HepG2 (cell line): ENCODE data around the gene CDC42EP4. TPM values are rescaled to one million over a fixed set of nuclear protein-coding genes. Genes with fewer than 3 reads are reported as not detected.

Experiments
- ATAC-seq: fragments of 200-7000 bp; cut with Tn5 transposase; 3 replicates; pipeline ENCODE4 v1.9.1; 2020; ENCODE audit warnings: mild to moderate bottlenecking, moderate library complexity
- BruUV-seq: library from RNA; stranded (reverse); fragments of 400-500 nt; replicated peaks from 2 replicates; lab custom pipeline; 2021; lab: Mats Ljungman, UMichigan
- CTCF ChIA-PET: fragments of 300-600 bp; formaldehyde crosslinking; extraction: SDS; loops from one replicate; lab custom pipeline; 2021; ENCODE audit warnings: low total read pairs, inconsistent platforms, low intra/inter-chr PET ratio; lab: Yijun Ruan, JAX
- POLR2A ChIA-PET: fragments of 350-600 bp; sonication (Branson Sonifier 250); formaldehyde crosslinking; loops from one replicate; lab custom pipeline; 2020; ENCODE audit warnings: antibody characterized with exemption, inconsistent platforms; lab: Yijun Ruan, JAX
- DNase-seq: peaks from one replicate; pipeline ENCODE4 v3.0.0-alpha.2; 2015; ENCODE audit warnings: low spot score
- FAIRE-seq: peaks from 3 replicates; lab custom pipeline; 2011; peaks lifted over from hg19 to GRCh38; lab: Jason Lieb, UNC
- H2AFZ ChIP-seq: one replicate; pipeline ENCODE4 v1.6.1; 2011; ENCODE audit warnings: low read length, inconsistent platforms
- H3K27ac ChIP-seq: fragments of 300-600 bp; 3 replicates; pipeline ENCODE4 v1.8.0; 2011; ENCODE audit warnings: mixed run types, mild to moderate bottlenecking, mixed read lengths, low read length, inconsistent platforms; ENCODE audit not compliant: insufficient read depth; ENCODE audit errors: extremely low read length
- H3K27me3 ChIP-seq, 2 experiments: fragments of 200-600 bp in 1 of 2; 2 replicates in 1 of 2; 3 replicates in 1 of 2; pipeline versions ENCODE4 v1.6.0 to v1.8.0; 2011; ENCODE audit warnings: low read length in 2 of 2, mild to moderate bottlenecking in 2 of 2, moderate library complexity in 2 of 2, inconsistent platforms in 1 of 2; ENCODE audit not compliant: insufficient read depth in 2 of 2, control insufficient read depth in 1 of 2
- H3K36me3 ChIP-seq, 2 experiments: fragments of 200-600 bp in 1 of 2; replicated peaks in 1 of 2; 2 replicates in 1 of 2; 3 replicates in 1 of 2; pipeline versions ENCODE4 v1.5.1 to v1.8.0; 2011; ENCODE audit warnings: low read length in 2 of 2, inconsistent platforms in 1 of 2; ENCODE audit not compliant: insufficient read depth in 2 of 2, control insufficient read depth in 1 of 2
- H3K4me1 ChIP-seq: 2 replicates; pipeline ENCODE4 v1.5.1; 2012; ENCODE audit warnings: low read length, inconsistent platforms; ENCODE audit not compliant: insufficient read depth
- H3K4me2 ChIP-seq: 2 replicates; pipeline ENCODE4 v1.6.0; 2011; ENCODE audit warnings: low read depth, low read length, inconsistent platforms
- H3K4me3 ChIP-seq, 3 experiments: fragments of 200-600 bp in 1 of 3; sonication (generic), shearing (Covaris generic) in 1 of 3; replicated peaks in 1 of 3; 2 replicates each; pipeline ENCODE4 v1.5.1; 2011 to 2016; ENCODE audit warnings: low read length in 3 of 3, inconsistent platforms in 2 of 3, low read depth in 2 of 3, mild to moderate bottlenecking in 2 of 3, control low read depth in 1 of 3, mixed read lengths in 1 of 3; ENCODE audit not compliant: insufficient read depth in 1 of 3
- H3K79me2 ChIP-seq: one replicate; pipeline ENCODE4 v1.6.1; 2011; ENCODE audit warnings: low read length, inconsistent platforms; ENCODE audit not compliant: insufficient read depth
- H3K9ac ChIP-seq: 2 replicates; pipeline ENCODE4 v1.6.0; 2011; ENCODE audit warnings: mild to moderate bottlenecking, low read depth, low read length, inconsistent platforms; ENCODE audit not compliant: insufficient read depth
- H3K9me3 ChIP-seq: 2 replicates; pipeline ENCODE4 v1.5.1; 2012; ENCODE audit warnings: mild to moderate bottlenecking, low read length
- H4K20me1 ChIP-seq: 2 replicates; pipeline ENCODE4 v1.6.0; 2011; ENCODE audit warnings: inconsistent platforms, mild to moderate bottlenecking, low read length, moderate library complexity; ENCODE audit not compliant: insufficient read depth
- IRF2 ChIP-seq: IDR thresholded peaks from 2 replicates; pipeline ENCODE4 v1.6.1; 2018; ENCODE audit warnings: missing genetic modification reagents, missing compliant biosample characterization
- STAG1 ChIP-seq: sonication (generic); formaldehyde crosslinking; IDR thresholded peaks from 2 replicates; pipeline ENCODE4 v1.4.0; 2020; ENCODE audit warnings: missing genetic modification reagents
- ZNF749 ChIP-seq: sonication (generic); formaldehyde crosslinking; IDR thresholded peaks from 2 replicates; pipeline ENCODE4 v1.8.0; 2022; ENCODE audit warnings: mild to moderate bottlenecking, missing genetic modification reagents, moderate library complexity, borderline replicate concordance
- WGBS: methylation state at CpG from one replicate; pipeline ENCODE4 v1.1.6; 2017; ENCODE audit warnings: low lambda C conversion rate; 5-methylcytosine and 5-hydroxymethylcytosine counted together
- in situ Hi-C: cut with HindIII; loops from 2 replicates; pipeline ENCODE4 v1.10.0; 2017; ENCODE audit warnings: low pct_unique_long_range_greater_than_20kb; ENCODE audit not compliant: extremely low pct_ligation_motif_present
- intact Hi-C: fragments of 100-400 bp; cut with micrococcal nuclease; formaldehyde crosslinking; loops from one replicate; pipeline ENCODE4 v1.10.0; 2022; ENCODE audit not compliant: unreplicated experiment
- polyA plus RNA-seq, 8 experiments: library from polyadenylated mRNA; depleted of rRNA in 3 of 8; stranded (reverse) in 7 of 8; unstranded in 1 of 8; fragments of >200 nt; fragmentation: Illumina TruSeq in 4 of 8; extraction: Trizol in 4 of 8; gene quantifications; 2 replicates each; pipeline versions ENCODE4 v1.2.1 to v1.2.3, GENCODE V29; 2011 to 2016; ENCODE audit warnings: low read depth in 4 of 8, missing spikeins in 1 of 8, mixed read lengths in 1 of 8; ENCODE audit not compliant: insufficient read depth in 1 of 8
- total RNA-seq, 5 experiments: library from RNA; depleted of rRNA; stranded (reverse); fragments of >200 nt; fragmentation: Illumina TruSeq; extraction: Trizol; gene quantifications; 2 replicates each; pipeline ENCODE4 v1.2.3, GENCODE V29; 2016; ENCODE audit warnings: low read depth in 1 of 5
- TF ChIP-seq, protein P1 (sequence below): sonication (generic); formaldehyde crosslinking; IDR thresholded peaks from 2 replicates; pipeline ENCODE4 v1.8.0; 2022; ENCODE audit warnings: low read depth, missing genetic modification reagents
- TF ChIP-seq, protein P2 (sequence below): sonication (generic); formaldehyde crosslinking; IDR thresholded peaks from 2 replicates; pipeline ENCODE4 v1.4.0; 2020; ENCODE audit warnings: missing genetic modification reagents, low read depth, mild to moderate bottlenecking, borderline replicate concordance
- TF ChIP-seq, protein P3 (sequence below): sonication (generic); formaldehyde crosslinking; conservative IDR thresholded peaks from 2 replicates; pipeline ENCODE4 v1.8.0; 2022; ENCODE audit warnings: low read depth, missing genetic modification reagents

CDC42EP4 gene
- total and polyA plus RNA-seq, 2 of the 13 experiments (the other 11 are each of a cell fraction or from before 2014, with no cell fraction given) = 19.0 to 54.0 TPM

DNA sequence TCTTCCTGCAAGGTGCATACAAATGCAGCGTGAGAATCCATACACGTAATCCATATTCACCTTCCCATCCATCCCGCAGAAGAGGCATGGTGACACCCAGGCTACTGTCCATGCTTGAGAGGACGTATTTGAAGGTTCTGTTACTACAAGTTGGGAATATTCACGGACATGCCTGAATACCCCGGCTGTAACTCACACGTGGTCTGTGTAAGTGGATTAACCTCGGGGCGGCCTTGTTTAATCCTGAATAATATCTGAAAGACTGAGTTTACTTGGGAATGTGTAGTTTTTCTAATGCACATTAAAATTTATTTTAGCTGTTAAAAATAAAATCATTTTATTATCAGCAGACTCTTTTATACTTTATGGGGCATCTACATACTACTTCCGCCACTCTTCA lies 63.3 kb downstream of the CDC42EP4 start:
- no peak overlapping the region for H2AFZ ChIP-seq
- intact Hi-C loops (no loop called here), in situ Hi-C loops (no loop called here)
- H3K79me2 ChIP-seq = no peaks in the 10 kb centered on the region
- H3K36me3 ChIP-seq = peaks cover 10 to 20% of the 10 kb centered on the region in 2 experiments
- H3K4me3 ChIP-seq = no peak overlapping the region
- peaks cover 11% of the 10 kb centered on the region for H3K4me1 ChIP-seq
- WGBS = 98% methylated on average over 10 of the region's 10 CpGs
- no peaks in the 10 kb centered on the region for H3K27me3 ChIP-seq
- BruUV-seq = no TSS peak
- ATAC-seq (no peak), DNase-seq (no peak), FAIRE-seq (no peak)
- no peak overlapping the region for H3K27ac ChIP-seq
- H3K9me3 ChIP-seq = no peaks in the 10 kb centered on the region
- ChIA-PET CTCF (no interaction called here), POLR2A (no interaction called here)
- no peak overlapping the region for H3K4me2 ChIP-seq
- no peak overlapping the region for H3K9ac ChIP-seq
- TF ChIP-seq IRF2 (CRISPR knock-in tag) = no peak
- no peak for TF ChIP-seq ZNF749
- TF ChIP-seq, protein P1, sequence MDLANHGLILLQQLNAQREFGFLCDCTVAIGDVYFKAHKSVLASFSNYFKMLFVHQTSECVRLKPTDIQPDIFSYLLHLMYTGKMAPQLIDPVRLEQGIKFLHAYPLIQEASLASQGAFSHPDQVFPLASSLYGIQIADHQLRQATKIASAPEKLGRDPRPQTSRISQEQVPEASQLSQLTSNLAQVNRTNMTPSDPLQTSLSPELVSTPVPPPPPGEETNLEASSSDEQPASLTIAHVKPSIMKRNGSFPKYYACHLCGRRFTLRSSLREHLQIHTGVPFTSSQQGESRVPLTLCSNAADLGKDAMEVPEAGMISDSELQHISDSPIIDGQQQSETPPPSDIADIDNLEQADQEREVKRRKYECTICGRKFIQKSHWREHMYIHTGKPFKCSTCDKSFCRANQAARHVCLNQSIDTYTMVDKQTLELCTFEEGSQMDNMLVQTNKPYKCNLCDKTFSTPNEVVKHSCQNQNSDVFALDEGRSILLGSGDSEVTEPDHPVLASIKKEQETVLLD (CRISPR knock-in tag) = no peak
- H4K20me1 ChIP-seq = no peaks in the 10 kb centered on the region

DNA sequence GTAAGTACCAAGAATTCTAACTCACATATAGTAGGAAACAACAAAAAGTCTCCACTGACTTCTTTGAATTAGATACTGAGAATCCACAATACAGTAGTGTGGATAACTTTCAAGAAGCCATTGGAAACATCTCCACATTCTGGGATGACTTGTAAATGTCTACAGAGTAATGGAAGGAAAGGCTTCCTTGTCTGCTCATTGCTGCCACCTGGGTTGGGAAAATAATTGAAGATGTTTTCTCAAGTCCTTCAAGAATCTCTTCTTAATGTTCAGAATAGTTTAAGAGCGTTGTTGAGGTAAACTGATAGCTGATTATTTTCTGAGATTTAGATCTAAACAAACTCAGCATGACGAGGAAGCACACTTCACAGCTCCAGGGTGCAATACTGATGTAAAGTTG lies 64.1 kb downstream of the CDC42EP4 start:
- H3K79me2 ChIP-seq = no peaks in the 10 kb centered on the region
- no peak overlapping the region for H3K4me2 ChIP-seq
- H4K20me1 ChIP-seq = no peaks in the 10 kb centered on the region
- H3K9me3 ChIP-seq = no peaks in the 10 kb centered on the region
- DNase-seq (no peak), ATAC-seq (no peak), FAIRE-seq (no peak)
- in situ Hi-C loops (no loop called here), intact Hi-C loops (no loop called here)
- no peak overlapping the region for H2AFZ ChIP-seq
- H3K4me3 ChIP-seq = no peak overlapping the region
- H3K4me1 ChIP-seq = peaks cover 11% of the 10 kb centered on the region
- ChIA-PET POLR2A (no interaction called here), CTCF (no interaction called here)
- TSS peak; percentile 17 for BruUV-seq
- peaks cover 10 to 24% of the 10 kb centered on the region in 2 experiments for H3K36me3 ChIP-seq
- 100% methylated on average over 2 of the region's 2 CpGs for WGBS
- no peak overlapping the region for H3K27ac ChIP-seq
- TF ChIP-seq, protein P2, sequence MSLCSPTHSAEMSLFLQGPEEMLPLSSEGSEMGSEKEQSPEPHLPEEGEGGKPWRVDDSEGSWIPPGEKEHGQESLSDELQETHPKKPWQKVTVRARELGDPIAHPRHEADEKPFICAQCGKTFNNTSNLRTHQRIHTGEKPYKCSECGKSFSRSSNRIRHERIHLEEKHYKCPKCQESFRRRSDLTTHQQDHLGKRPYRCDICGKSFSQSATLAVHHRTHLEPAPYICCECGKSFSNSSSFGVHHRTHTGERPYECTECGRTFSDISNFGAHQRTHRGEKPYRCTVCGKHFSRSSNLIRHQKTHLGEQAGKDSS (CRISPR knock-in tag) = no peak
- peak; percentile 31 for TF ChIP-seq STAG1
- TF ChIP-seq, protein P3, sequence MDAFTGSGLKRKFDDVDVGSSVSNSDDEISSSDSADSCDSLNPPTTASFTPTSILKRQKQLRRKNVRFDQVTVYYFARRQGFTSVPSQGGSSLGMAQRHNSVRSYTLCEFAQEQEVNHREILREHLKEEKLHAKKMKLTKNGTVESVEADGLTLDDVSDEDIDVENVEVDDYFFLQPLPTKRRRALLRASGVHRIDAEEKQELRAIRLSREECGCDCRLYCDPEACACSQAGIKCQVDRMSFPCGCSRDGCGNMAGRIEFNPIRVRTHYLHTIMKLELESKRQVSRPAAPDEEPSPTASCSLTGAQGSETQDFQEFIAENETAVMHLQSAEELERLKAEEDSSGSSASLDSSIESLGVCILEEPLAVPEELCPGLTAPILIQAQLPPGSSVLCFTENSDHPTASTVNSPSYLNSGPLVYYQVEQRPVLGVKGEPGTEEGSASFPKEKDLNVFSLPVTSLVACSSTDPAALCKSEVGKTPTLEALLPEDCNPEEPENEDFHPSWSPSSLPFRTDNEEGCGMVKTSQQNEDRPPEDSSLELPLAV (CRISPR knock-in tag) = no peak
- H3K9ac ChIP-seq = no peak overlapping the region
- no peaks in the 10 kb centered on the region for H3K27me3 ChIP-seq
